HUES64 (cell line): ENCODE data around the gene HSD11B1L.
"Not testable (repeated sequence)": the region's sequence is repeated elsewhere in the genome, so short reads cannot be mapped to it uniquely, and the experiment has no call there.

Experiments
- H3K27ac ChIP-seq: 2 replicates; pipeline ENCODE4 v1.7.0; 2013; ENCODE audit warnings: low read depth, low read length, inconsistent platforms
- H3K27me3 ChIP-seq: 2 replicates; pipeline ENCODE4 v1.6.1; 2013; ENCODE audit warnings: mild to moderate bottlenecking, low read length; ENCODE audit not compliant: insufficient read depth
- H3K36me3 ChIP-seq: 2 replicates; pipeline ENCODE4 v1.6.1; 2013; ENCODE audit warnings: mild to moderate bottlenecking, low read length; ENCODE audit not compliant: insufficient read depth
- H3K4me1 ChIP-seq: 2 replicates; pipeline ENCODE4 v1.6.1; 2013; ENCODE audit warnings: mild to moderate bottlenecking, low read length, moderate library complexity; ENCODE audit not compliant: insufficient read depth
- H3K4me3 ChIP-seq: 2 replicates; pipeline ENCODE4 v1.5.1; 2013; ENCODE audit warnings: mild to moderate bottlenecking, low read length, moderate library complexity
- H3K9ac ChIP-seq: 2 replicates; pipeline ENCODE4 v1.6.1; 2013; ENCODE audit warnings: mild to moderate bottlenecking, low read depth, low read length
- H3K9me3 ChIP-seq: 2 replicates; pipeline ENCODE4 v1.6.1; 2013; ENCODE audit warnings: low read depth, low read length; ENCODE audit not compliant: insufficient read depth
- WGBS: fragments of 150-250, 120-280 bp; methylation state at CpG from one replicate; pipeline ENCODE4 v1.1.7; 2013; ENCODE audit warnings: missing lambda C conversion rate; 5-methylcytosine and 5-hydroxymethylcytosine counted together

HSD11B1L gene

DNA sequence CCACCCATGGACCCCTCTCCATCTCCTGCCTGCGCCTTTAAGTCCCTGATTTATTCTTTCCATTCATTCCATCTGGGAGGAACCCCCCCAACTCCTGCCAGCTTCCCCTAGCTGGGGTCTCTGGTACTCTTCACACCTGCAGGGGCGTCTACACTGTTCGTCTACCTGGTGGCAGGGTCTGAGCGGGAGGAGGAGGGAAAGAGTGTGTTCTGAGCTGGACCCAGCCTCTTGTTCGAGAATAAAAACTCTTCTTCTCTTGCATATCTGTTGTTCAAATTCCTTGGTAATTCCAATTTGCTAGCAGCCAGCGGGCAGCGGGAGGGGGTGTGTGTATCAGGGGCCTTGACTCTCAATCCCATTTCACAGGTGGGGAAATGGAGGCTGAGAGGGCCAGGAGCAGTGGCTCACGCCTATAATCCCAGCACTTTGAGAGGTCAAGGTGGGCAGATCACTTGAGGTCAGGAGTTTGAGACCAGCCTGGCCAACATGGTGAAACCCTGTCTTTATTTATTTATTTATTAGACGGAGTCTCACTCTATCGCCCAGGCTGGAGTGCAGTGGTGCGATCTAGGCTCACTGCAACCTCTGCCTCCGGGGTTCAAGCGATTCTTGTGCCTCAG is 7.5 kb downstream of the HSD11B1L start:
- peaks cover 24% of the 10 kb centered on the region for H3K36me3 ChIP-seq
- H3K9me3 ChIP-seq, H3K4me3 ChIP-seq, H3K27me3 ChIP-seq, H3K9ac ChIP-seq, H3K4me1 ChIP-seq, H3K27ac ChIP-seq: not testable (repeated sequence)
- WGBS: 97% methylated on average over 12 of the region's 13 CpGs

DNA sequence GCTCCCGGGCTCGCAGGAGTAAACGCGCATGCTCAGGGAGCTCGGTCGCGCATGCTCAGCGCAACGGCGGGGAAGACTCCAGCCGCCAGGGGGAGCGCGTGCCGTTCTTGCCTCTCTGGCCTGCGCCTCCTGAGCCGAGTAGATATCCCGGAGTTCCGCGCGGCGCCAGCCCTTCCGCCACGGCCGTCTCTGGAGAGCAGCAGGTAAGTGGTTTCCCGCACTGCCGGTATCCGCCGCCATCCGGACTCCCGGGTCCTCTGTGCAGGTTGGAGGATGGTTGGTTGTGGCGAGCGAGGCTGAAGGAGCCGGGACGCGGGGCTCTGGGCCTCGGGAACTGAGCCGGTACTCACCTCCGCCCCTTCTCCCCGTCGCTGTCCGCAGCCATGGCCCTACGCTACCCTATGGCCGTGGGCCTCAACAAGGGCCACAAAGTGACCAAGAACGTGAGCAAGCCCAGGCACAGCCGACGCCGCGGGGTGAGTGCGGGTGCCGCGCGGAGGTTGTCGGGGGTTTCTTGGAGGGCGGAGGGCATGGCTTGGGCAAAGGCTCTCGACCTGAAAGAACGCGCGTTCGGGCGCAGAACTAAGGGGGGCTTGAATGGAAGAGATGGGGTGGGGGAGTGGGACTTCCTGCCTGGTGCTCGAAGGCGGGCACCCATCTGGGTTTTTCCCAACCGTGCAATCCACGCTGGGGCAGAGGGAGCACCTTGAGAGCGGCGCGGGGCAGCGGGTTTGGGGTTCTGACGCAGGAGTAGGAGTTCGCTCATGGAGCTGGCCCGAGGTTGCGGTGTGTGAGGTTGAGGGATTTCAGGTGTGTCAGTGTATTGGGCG is 9.5 kb downstream of the HSD11B1L start, which contains the start of gene RPL36:
Gene RPL36, plus strand, starts transcription at position 171 of the 830 bp plus-strand sequence. Its CDS starts 213 bp downstream, at position 384.
- under 1% methylated on average over 73 of the region's 73 CpGs for WGBS

DNA sequence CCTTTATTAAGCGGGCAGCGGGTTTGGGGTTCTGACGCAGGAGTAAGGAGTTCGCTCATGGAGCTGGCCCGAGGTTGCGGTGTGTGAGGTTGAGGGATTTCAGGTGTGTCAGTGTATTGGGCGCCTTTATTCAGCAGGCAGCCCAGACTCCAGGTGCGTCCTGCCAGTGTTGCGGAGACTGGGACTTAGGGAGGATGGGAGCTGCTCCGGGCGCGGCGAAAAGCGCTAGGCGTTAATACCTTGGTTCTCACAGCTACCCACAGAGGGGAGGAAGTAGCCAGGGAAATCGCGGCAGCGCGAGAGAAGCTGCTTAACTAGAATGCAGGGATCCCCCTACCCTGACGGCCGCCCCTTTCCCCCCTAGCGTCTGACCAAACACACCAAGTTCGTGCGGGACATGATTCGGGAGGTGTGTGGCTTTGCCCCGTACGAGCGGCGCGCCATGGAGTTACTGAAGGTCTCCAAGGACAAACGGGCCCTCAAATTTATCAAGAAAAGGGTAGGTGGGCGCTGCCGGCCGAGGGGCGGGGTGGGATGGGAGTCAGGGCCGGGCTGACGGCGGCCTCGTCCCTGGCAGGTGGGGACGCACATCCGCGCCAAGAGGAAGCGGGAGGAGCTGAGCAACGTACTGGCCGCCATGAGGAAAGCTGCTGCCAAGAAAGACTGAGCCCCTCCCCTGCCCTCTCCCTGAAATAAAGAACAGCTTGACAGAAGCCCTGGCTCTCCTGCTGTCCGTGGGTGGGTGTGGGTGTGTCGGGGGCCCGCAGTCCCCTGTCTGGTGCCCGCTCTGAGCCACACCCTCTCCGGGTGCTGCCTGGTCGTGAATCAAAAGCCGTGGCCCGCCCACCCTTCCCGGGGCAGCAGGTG is 10.4 kb downstream of the HSD11B1L start:
- peak overlapping the region; percentile 100 for H3K9ac ChIP-seq
- no peaks in the 10 kb centered on the region for H3K27me3 ChIP-seq
- no peaks in the 10 kb centered on the region for H3K9me3 ChIP-seq
- peaks cover 52% of the 10 kb centered on the region for H3K36me3 ChIP-seq
- H3K4me3 ChIP-seq: peak overlapping the region; percentile 98
- WGBS: 13% methylated on average over 54 of the region's 54 CpGs
- H3K27ac ChIP-seq: peak overlapping the region; percentile 92
- no peaks in the 10 kb centered on the region for H3K4me1 ChIP-seq

More for the DNA sequence above, 9.5 kb downstream of the HSD11B1L start, which contains the start of gene RPL36:
- peaks cover 44% of the 10 kb centered on the region for H3K36me3 ChIP-seq
- H3K27me3 ChIP-seq: no peaks in the 10 kb centered on the region
- no peaks in the 10 kb centered on the region for H3K4me1 ChIP-seq
- peak within 1 kb of the TSS; percentile 100 for H3K9ac ChIP-seq
- H3K27ac ChIP-seq: peak within 1 kb of the TSS; percentile 92
- no peaks in the 10 kb centered on the region for H3K9me3 ChIP-seq
- peak within 1 kb of the TSS; percentile 98 for H3K4me3 ChIP-seq

DNA sequence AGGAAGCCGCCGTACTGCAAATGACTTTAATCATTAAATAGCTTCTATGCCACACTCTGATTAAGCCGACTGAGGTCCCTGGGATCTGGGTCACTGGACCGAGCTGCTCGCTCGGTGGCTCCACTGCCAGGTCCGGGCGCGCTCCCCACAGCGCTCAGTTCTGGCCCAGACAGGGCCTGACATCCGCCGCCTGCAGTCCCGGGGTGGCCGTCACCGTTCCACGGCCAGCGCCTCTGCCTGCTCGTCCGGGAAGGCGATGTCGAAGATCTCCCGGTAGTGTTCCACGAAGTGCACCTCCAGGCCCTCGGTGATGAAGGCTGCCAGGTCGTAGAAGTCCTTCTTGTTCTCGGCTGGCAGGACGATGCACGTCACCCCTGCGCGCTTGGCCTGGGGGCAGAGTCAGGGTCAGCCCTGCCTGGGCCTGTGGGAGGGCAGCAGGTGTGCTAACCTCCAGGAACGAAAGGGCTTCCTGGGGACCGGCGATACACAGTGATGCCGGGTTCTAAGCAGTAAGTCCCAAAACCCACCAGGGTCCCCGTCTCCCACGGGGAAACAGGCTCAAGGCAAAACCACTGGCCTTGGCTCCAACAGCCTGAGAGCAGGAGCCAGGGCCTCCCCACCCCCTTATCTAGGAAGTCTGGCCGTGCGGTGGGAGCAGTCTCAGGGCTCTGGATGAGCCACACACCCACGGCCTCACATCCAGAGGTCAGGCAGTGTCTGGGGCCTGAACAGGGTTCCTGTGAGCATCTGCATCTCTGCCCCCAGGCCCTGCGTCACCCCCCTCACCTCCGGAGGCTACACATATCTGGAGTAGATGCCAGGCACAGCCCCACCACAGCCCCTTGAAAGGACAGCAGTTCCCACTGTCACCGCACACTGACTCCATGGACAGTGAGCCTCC is 11.2 kb downstream of the HSD11B1L start:
- Histone ChIP-seq H3K9me3 (no peaks in the 10 kb centered on the region), H3K27ac (peak overlapping the region; percentile 92; the same call in 1 of the 2 replicates), H3K4me1 (no peaks in the 10 kb centered on the region), H3K4me3 (peak overlapping the region; percentile 98), H3K27me3 (no peaks in the 10 kb centered on the region), H3K36me3 (peaks cover 61% of the 10 kb centered on the region), H3K9ac (peak overlapping the region; percentile 40; the same call in 1 of the 2 replicates)
- WGBS: 89% methylated on average over 42 of the region's 42 CpGs

DNA sequence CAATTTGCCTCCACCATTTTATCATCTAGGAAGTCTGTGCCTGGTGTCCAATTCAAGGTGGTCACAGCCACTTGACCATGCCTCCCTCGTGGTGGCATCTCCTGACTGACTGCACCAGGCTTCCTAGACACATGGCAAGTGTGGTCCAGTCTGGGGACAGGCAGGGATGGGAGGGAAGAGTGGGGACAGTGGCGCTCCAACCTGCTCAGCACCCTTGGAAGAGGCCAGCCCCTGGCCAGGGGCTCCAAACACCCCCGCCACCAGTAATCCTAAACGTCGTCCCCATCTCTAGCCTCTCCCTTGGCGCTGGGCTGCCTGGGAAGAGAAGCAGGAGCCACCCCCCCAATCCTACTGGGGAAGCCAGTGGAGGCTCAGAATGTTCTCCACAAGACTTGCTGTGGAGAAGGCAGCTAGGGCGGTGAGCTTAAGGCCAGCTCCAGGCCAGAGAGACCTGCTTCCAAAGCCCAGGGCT is 11.9 kb downstream of the HSD11B1L start:
- H3K9ac ChIP-seq: no peak overlapping the region
- peak overlapping the region; percentile 46; the same call in 1 of the 2 replicates for H3K27ac ChIP-seq
- H3K36me3 ChIP-seq: peaks cover 63% of the 10 kb centered on the region
- no peak overlapping the region for H3K4me3 ChIP-seq
- 95% methylated on average over 7 of the region's 7 CpGs for WGBS
- H3K27me3 ChIP-seq: no peaks in the 10 kb centered on the region
- no peaks in the 10 kb centered on the region for H3K4me1 ChIP-seq
- H3K9me3 ChIP-seq: no peaks in the 10 kb centered on the region

DNA sequence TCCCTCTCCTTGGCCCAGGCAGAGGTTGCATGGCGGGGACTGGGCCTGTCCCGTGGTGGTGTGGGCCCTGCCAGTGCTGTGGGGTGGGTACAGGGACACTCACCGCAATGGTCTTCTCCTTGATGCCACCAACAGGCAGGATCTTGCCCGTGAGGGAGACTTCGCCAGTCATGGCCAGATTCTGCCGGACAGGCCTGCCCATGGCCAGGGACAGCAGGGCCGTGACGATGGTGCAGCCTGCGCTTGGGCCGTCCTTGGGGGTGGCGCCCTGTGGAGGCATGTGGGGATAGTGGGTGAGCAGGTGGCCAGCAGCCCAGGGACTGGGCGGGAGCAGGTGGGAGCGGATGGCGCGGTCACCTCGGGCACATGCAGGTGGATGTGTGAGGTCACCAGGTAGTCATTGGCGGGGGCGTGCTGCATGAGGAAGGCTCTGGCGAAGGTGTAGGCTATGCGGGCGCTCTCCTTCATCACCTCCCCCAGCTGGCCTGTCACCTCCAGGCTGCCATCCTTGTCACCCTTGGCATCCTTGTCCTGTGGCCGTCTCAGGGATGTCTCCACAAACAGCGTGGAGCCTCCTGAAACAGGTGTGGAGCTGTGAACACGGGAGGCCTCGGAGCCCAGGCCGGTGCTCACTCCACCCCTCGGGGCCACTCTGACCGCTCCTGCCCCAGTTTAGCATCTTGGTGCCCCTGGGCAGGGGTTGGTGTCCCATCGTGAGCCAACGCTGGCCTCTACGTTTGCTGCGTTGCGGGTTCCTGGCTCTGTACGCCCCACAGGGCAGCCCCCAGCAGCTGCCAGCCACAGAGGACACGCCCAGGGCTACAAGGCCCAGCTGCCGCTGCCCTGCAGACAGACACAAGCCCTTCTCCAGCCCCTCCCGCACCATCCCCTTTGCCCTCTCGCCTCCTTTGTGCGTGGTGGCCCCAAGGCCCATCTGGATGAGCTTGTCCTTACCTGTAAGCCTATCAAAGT is 12.7 kb downstream of the HSD11B1L start:
- H3K9me3 ChIP-seq: no peaks in the 10 kb centered on the region
- peaks cover 68% of the 10 kb centered on the region for H3K36me3 ChIP-seq
- H3K27ac ChIP-seq: peak overlapping the region; percentile 46; the same call in 1 of the 2 replicates
- WGBS: 94% methylated on average over 39 of the region's 39 CpGs
- H3K27me3 ChIP-seq: no peaks in the 10 kb centered on the region
- no peaks in the 10 kb centered on the region for H3K4me1 ChIP-seq
- H3K9ac ChIP-seq: no peak overlapping the region
- no peak overlapping the region for H3K4me3 ChIP-seq

DNA sequence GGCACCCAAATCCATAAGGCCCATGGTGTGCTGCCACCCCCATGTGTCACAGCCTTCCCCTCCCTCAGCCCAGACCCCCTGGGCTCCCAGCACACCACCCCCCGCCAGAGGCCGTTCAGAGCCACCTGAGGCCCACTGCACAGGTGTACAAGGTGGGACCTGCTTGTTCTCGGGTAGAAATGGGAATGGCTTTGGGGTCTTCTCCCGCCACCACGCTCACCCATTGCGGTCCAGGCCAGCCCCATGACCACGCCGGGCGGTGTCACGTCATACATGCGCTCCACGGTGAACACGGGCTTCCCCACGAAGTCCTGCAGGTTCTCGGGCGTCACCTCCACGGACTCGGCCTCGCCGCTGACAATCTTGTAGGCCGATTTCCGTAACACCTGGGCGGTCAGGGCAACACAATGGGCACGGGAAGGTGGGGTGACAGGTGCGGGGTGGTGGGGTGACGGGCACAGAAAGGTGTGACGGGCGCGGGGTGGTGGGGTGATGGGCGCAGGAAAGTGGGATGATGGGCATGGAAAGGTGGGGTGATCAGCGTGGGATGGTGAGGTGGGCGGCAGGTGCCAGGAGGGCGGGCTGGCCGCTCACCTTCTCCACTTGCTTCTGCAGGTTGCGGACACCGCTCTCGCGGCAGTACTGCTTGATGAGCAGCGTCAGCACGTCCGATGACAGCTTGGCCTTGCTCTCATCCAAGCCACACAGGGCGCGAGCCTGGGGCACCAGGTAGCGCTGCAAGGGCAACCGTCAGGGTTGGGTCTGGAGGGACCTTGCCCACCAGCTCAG is 13.5 kb downstream of the HSD11B1L start:
- Histone ChIP-seq H3K27ac (no peak overlapping the region), H3K36me3 (peaks cover 77% of the 10 kb centered on the region)

DNA sequence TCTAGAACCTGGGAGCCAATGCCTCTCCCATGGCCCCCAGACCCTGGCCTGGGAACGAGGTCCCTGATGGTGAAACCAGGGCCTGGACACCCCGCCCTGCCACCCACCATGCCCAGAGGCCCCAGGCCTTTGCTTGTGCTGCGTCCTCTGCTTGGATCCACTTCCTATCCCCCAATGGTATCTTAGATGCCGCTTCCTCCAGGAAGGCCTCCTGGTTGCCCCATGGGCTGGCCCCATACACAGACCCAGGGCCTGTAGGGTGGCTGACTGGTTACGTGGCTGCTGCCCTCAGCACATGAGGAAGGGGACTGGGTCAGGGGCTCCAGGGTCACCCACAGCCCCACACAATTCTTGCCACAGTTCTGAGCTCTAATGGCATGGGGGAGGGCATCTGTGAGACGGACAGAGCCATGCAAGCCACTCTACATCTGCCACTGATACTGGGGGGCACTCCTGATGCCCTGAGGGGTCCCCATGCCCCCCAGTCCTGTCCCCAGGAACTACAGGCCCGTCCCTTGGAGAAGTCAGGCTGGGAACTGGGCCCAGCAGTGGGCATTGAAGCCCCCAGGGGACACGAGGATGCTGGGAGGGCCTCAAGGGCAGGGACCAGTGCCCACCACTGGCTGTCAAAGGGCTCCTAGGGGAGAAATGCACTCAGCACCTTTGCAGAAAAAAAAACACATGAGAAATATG is 14.3 kb downstream of the HSD11B1L start:
- peaks cover 82% of the 10 kb centered on the region for H3K36me3 ChIP-seq
- H3K4me3 ChIP-seq: no peak overlapping the region
- WGBS: 90% methylated on average over 8 of the region's 8 CpGs
- no peaks in the 10 kb centered on the region for H3K9me3 ChIP-seq
- no peaks in the 10 kb centered on the region for H3K4me1 ChIP-seq
- no peak overlapping the region for H3K9ac ChIP-seq
- H3K27me3 ChIP-seq: no peaks in the 10 kb centered on the region
- H3K27ac ChIP-seq: no peak overlapping the region

More for the DNA sequence above, 13.5 kb downstream of the HSD11B1L start:
- Histone ChIP-seq H3K9ac (no peak overlapping the region), H3K4me3 (no peak overlapping the region), H3K9me3 (no peaks in the 10 kb centered on the region), H3K4me1 (no peaks in the 10 kb centered on the region), H3K27me3 (no peaks in the 10 kb centered on the region)
- 96% methylated on average over 45 of the region's 45 CpGs for WGBS
